ENCODE results near the gene ZFP2. TPM values are rescaled to one million over a fixed set of nuclear protein-coding genes. Genes with fewer than 3 reads are reported as not detected.

The ZFP2 gene
- total and polyA plus RNA-seq, 2 experiments from 2014 or later: 0.42 to 0.61 TPM

GRCh38 chr5:178869577-178869976 is 26.1 kb upstream of the ZFP2 start:
- H3K9me3 Mint-ChIP-seq: peaks cover 23% of the 10 kb centered on the region
- Histone ChIP-seq H3K27ac (ENCODE audit: low read depth) (no peak overlapping the region), H4K20me1 (replicated peaks; ENCODE audit: insufficient read depth) (no peaks in the 10 kb centered on the region; the same call in 1 of the 2 replicates), H3F3A (replicated peaks; ENCODE audit: low read depth) (no peaks in the 10 kb centered on the region), H3K36me3 (ENCODE audit: insufficient read depth) (peaks cover 5% of the 10 kb centered on the region; the same call in 1 of the 2 replicates), H3K27me3 (ENCODE audit: insufficient read depth) (no peaks in the 10 kb centered on the region), H3K4me2 (no peak overlapping the region), H3K4me1 (ENCODE audit: insufficient read depth) (no peaks in the 10 kb centered on the region), H3K4me3 (no peak overlapping the region), H2AFZ (no peak overlapping the region), H3K9me2 (ENCODE audit: insufficient read depth) (no peaks in the 10 kb centered on the region), H3K79me2 (replicated peaks; ENCODE audit: insufficient read depth) (0 out of 2 replicates have a peak, but pooled peaks cover 6% of the 10 kb centered on the region)
- no peak for DNase-seq (ENCODE audit: low spot score)
- H3K27ac Mint-ChIP-seq: no peak overlapping the region
- no peak overlapping the region for H3K4me3 Mint-ChIP-seq
- ATAC-seq: no peak
- H3K27me3 Mint-ChIP-seq (ENCODE audit: insufficient read depth, low read depth, poor library complexity): peaks cover 6% of the 10 kb centered on the region
- peaks cover 94% of the 10 kb centered on the region for H3K36me3 Mint-ChIP-seq (ENCODE audit: low read depth)
- no peaks in the 10 kb centered on the region for H3K4me1 Mint-ChIP-seq
- TF ChIP-seq ETS1 (IDR thresholded peaks at IDR 0.05): no peak
- TF ChIP-seq EZH2 (IDR thresholded peaks at IDR 0.05; ENCODE audit: low read depth, unreplicated experiment): no peak
- no peak for TF ChIP-seq STAT1 (IDR thresholded peaks at IDR 0.05; ENCODE audit: unreplicated experiment)
- TF ChIP-seq CTCF (conservative IDR thresholded peaks at IDR 0.05; ENCODE audit: low read depth in 2 of 2): no peak
- no peak for TF ChIP-seq CREB1 (CRISPR knock-in tag; IDR thresholded peaks at IDR 0.05; ENCODE audit: low read depth)
- TF ChIP-seq ZNF462 (CRISPR knock-in tag; IDR thresholded peaks at IDR 0.05): no peak
- TF ChIP-seq EZH2phosphoT487 (IDR thresholded peaks at IDR 0.05; ENCODE audit: unreplicated experiment): no peak
- no peak for TF ChIP-seq ZNF331 (CRISPR knock-in tag; IDR thresholded peaks at IDR 0.05; ENCODE audit: low read depth)
- no peak for TF ChIP-seq NANOG (IDR thresholded peaks at IDR 0.05; ENCODE audit: borderline replicate concordance)
- TF ChIP-seq ZNF114 (CRISPR knock-in tag; IDR thresholded peaks at IDR 0.05): no peak
- TF ChIP-seq POLR2AphosphoS5 (IDR thresholded peaks at IDR 0.05; ENCODE audit: low read depth): no peak
- TF ChIP-seq REST (IDR thresholded peaks at IDR 0.05; ENCODE audit: unreplicated experiment): no peak

Data from GM23338 (cell line).